T follicular helper cell (primary cell): Measurements from ENCODE around the gene MYO9B.
"Not testable (repeated sequence)": the region's sequence is repeated elsewhere in the genome, so short reads cannot be mapped to it uniquely, and the experiment has no call there.

Experiments
- DNase-seq: peaks from one replicate; pipeline ENCODE4 v3.0.0-alpha.2; 2020; ENCODE audit warnings: low read depth

The MYO9B gene

DNA sequence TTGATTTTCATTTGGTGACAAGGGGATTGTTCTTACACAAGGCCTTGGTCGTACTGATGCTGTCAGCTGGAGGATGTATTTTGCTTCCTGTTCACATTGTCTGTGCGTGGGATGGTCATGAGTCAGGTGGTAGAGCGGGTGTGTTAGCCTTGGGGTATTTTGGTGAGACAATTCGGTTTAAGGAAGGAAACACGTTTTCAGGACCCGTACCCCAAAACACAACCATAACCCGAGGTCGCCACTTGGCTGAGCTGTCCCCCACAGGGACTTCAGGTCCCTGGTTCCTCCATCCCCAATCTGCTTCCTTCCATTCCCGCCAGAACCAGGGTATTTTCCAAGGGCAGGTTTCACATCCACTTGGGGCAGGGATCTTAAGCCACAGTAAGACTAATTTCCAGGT, 15.0 kb downstream of the MYO9B start:
- DNase-seq, result no peak

DNA sequence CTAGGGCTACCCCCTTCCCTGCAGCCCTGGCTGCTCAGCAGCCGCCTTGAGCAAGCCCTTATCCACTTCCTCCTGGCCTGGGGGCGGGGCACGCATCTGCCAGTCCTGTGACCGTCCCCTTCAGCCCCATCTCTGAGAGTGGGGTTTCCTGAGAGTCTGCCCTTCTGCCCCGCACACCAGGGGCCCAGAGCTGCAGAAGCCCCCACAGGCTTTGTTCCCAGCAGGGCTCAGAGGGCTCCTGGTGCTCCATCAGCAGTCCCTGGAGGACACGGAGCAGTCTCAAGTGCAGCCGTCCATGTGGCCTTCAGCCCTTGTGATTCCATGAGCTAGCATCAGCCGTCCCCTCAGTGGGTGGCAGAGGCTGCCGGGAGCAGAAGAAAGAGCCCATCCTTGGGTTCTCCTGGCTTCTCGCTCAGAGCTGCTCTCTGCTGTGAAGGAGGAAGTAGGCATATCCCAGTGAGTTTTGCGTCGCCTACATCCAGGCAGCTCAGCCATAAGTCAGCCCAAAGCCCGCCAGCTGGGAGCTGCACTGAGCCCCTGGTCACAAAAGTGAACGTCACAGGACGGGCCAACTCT, 16.3 kb downstream of the MYO9B start:
- no peak for DNase-seq

DNA sequence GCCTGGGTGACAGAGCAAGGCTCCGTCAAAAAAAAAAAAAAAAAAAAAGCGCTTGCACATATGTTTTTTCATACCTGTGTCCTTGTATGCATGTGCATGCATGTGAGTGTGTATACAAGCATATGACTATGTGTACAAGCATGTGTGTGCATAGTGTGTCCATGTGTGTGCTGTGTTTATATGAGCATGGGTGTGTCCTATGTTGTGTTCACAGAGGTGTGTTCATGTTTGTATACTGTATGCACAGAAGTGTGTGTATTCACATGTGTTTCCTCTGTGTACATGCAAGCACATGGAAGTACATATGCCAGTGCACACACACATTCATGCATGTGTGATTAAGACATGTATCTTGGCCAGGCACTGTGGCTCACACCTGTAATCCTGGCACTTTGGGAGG, 17.1 kb downstream of the MYO9B start:
- no peak for DNase-seq

DNA sequence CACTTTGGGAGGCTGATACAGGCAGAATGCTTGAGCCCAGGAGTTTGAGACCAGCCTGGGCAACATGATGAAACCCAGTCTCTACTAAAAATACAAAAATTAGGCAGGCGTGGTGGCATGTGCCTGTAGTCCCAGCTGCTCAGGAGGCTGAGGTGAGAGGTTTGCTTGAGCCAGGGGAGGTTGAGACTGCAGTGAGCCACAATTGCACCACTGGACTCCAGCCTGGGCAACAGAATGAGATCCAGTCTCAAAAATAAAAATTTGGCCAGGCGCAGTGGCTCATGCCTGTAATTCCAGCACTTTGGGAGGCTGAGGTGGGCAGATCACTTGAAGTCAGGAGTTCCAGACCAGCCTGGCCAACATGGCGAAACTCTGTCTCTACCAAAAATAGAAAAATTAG, 19.1 kb downstream of the MYO9B start:
- DNase-seq, result not testable (repeated sequence)

DNA sequence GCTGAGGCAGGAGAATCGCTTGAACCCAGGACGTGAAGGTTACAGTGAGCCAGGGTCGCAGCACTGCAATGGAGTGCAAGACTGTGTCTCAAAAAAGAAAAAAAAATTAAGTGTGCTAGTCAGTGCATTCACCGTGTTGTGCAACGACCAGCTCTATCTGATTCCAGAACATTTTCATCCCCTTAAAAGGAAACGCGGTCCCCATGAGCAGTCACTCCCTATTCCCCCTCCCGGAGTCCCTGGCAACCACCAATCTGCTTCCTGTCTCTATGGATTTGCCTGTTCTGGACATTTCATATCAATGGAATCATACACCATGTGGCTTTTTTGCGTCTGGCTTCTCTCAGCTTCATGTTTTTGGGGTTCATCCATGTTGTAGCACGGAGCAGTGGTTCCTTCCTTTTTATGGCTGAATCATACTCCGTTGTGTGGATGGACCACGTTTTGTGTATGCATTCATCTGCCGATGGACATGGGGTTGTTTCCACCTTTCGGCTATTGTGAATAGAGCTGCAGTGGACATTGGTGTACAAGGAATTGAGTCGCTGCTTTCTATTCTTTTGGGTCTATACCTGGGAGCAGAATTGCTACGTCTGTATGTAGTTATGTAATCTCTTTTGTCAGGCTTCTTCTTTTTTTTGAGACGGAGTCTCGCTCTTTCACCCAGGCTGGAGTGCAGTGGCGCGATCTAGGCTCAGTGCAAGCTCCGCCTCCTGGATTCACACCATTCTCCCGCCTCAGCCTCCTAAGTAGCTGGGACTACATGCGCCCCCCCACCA, 19.8 kb downstream of the MYO9B start:
- DNase-seq, result no peak

DNA sequence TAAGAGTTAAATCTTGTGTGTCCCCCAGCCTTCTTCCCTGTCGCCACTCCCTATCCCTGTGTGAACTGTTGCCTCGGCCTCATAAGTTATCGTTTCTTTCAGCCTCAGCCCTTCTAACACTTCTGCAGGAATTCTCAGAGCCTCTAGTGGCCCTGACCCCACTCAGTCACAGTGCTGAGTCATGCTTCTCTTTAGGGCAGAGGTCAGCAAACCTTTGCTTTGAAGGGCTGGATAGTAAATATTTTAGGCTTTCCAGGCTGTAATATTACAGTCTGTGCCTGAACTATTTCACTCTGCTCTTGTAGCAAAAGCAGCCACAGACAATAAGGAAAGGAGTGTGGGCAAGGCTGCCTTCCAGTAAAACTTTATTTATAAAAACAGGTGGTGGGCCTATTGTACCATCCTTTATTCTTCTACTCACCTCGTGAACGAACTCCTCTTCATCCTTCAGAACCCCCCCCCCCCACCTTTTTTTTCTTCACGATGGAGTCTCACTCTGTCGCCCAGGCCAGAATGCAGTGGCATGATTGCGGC, 22.1 kb downstream of the MYO9B start:
- no peak for DNase-seq

DNA sequence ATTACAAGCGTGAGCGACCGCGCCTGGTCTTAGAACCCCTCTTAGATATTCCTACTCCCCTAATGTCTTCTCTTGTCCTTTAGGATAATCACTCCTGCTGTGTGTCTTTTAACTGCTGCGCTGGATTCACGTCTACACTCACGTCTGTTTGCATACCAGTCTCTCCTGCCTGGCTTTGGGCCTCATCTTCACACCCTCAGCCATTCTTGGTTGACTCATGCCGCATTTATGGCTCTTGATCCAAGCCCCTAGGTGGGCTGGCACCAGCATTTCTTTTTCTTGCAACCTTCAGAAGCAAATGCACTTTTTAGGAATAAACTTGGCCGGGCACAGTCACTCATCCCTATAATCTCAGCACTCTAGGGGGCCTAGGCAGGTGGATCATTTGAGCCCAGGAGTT, 22.7 kb downstream of the MYO9B start:
- no peak for DNase-seq

DNA sequence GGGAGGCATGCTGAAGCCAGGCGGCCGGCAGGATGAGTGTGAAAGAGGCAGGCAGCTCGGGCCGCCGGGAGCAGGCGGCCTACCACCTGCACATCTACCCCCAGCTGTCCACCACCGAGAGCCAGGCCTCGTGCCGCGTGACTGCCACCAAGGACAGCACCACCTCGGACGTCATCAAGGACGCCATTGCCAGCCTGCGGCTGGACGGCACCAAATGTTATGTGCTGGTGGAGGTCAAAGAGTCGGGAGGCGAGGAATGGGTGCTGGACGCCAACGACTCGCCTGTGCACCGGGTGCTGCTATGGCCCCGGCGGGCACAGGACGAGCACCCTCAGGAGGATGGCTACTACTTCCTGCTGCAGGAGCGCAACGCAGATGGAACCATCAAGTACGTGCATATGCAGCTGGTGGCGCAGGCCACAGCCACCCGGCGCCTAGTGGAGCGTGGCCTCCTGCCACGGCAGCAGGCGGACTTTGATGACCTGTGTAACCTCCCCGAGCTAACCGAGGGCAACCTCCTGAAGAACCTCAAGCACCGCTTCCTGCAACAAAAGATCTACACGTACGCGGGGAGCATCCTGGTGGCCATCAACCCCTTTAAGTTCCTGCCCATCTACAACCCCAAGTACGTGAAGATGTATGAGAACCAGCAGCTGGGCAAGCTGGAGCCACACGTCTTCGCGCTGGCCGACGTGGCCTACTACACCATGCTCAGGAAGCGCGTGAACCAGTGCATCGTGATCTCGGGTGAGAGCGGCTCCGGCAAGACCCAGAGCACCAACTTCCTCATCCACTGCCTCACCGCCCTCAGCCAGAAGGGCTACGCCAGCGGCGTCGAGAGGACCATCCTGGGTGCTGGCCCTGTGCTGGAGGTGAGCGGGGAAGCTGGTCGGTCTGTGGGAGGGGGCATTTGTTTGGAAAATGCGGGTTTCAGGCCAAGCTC, 26.4 kb downstream of the MYO9B start:
- no peak for DNase-seq

DNA sequence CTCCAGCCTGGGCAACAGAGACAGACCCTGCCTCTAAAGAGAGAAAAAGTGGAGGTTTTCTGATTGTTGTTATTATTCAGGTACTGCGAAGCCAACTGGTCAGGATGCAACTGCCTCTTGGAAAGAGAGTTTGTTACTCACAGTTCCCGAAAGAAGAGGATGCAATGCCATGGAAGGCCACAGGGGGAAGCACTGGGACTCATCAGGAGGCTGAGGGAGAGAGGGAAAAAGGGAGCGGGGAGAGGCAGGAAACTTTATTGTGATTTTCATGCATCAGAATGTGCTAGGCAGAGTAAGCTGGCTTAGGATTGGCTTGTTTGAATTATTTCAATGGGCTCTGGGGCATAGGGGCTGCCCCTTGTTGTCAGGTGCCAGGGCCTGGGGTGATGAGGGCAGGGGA, 27.6 kb downstream of the MYO9B start:
- no peak for DNase-seq

DNA sequence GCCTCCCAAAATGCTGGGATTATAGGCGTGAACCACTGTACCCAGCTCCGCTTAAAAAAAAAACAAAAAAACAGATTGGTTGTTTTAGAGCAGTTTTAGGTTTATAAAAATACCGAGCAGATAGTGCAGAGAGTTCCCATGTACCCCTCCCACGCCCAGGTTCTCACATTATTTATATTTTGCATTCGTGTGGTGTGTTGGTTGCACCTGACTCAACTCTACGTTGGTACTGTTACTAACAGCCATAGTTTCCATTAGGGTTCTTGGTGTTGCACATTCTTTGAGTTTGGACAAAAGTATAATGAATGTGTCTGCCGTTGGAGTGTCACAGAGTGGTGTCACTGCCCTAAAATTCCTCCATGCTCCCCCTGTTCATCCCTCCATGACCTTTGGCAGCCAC, 29.1 kb downstream of the MYO9B start:
- DNase-seq, result no peak

DNA sequence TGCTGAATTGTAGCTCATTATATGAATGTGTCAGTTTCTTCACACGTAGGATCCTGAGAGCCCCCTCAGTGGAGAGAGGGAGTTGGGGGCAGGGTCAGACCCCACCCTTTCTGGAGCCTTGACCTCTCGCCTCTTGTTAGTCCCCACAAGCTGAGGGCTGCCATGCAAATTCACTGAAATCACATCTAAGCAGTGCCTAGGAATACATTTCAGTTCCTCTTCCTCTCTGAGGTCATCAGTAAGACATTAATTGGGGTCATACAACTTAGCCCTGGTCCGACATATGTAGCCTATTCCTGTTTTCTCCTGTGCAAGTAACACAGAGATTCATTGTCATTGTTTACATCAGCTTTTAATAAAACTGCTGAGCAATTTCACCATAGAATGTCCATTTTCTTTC, 30.0 kb downstream of the MYO9B start:
- DNase-seq, result no peak

DNA sequence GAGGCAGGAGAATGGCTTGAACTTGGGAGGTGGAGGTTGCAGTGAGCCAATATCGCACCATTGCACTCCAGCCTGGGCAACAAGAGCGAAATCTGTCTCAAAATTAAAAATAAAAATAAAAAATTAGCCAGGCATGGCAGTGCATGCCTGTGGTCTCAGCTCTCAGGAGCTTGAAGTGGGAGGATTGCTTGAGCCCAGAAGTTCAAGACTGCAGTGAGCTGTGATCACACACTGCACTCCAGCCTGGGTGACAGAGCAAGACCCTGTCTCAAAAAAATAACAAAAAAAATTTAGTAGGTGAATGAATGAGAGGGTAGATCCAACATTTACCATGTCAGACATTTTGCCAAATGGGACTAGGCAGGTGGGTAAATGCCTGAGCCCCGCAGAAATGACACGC, 31.4 kb downstream of the MYO9B start:
- not testable (repeated sequence) for DNase-seq

DNA sequence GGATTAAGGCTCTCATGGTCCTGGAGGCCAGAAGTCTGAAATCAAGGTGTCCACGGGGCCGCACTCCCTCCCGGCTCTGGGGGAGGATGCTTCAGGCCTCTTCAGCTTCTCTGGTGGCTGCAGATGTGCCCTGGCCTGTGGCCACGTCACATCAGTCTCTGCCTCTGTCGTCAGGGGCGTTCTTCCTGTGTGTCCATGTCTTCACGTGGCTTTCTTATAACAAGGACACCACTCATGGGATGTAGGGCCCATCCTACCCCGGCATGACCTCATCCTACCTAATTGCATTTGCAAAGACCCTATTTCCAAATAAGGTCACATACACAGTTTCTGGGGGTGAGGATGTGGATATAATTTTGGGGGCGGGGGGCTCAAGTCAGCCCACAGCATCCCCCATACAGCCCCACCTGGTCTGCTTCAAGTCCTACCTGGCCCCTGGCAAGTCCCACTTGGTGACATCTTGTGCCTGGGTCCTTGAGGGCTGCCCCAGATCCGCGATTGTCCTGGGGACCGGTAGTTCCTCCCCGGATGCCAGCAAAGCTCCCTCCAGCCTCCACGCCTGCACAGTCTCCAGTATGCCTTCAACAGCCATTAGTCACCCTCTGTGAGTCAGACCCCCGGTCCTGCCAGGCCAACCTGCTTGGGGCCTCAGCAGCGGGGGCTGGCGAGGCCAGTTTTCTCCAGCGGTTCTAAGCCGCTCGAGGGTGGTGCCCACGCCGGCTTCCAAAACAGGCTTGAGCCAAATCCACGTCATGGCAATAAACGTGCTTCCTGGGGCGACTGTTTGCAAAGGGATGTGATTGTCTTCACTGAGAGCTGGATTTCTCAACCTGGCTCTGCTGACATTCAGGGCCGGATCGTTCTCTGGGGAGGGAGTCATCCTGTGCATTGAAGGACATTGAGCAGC, 32.2 kb downstream of the MYO9B start:
- no peak for DNase-seq

DNA sequence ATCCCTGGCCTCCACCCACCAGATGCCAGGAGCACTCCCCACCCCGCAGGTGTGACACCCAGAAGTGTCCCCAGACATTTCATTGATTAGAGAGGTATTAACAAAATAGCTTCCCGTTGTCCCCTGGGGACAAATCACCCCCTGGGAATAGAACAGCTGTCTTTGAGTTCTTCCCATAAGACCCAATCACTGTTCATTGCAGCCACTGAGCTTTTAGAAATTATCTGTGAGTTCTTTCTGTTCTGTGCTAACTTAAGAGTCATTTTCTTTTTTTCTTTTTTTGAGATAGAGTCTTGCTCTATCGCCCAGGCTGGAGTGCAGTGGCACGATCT, 32.8 kb downstream of the MYO9B start:
- DNase-seq, result no peak

DNA sequence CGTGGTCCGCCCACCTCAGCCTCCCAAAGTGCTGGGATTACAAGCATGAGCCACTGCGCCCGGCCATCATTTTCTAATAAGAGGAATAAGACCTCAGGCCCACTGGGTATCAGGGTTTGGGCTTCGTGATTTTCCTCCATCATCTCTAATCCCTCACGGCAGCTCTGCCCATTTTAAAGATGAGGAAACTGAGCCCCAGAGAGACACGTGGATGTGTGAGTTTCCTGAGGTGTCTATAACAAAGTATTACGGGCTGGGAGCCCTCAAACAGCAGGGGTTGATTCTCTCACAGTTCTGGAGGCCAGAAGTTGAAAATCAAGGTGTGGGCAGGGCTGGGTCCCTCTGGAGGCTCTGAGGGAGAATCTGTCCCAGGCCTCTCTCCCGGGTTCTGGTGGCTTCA, 33.7 kb downstream of the MYO9B start:
- no peak for DNase-seq

DNA sequence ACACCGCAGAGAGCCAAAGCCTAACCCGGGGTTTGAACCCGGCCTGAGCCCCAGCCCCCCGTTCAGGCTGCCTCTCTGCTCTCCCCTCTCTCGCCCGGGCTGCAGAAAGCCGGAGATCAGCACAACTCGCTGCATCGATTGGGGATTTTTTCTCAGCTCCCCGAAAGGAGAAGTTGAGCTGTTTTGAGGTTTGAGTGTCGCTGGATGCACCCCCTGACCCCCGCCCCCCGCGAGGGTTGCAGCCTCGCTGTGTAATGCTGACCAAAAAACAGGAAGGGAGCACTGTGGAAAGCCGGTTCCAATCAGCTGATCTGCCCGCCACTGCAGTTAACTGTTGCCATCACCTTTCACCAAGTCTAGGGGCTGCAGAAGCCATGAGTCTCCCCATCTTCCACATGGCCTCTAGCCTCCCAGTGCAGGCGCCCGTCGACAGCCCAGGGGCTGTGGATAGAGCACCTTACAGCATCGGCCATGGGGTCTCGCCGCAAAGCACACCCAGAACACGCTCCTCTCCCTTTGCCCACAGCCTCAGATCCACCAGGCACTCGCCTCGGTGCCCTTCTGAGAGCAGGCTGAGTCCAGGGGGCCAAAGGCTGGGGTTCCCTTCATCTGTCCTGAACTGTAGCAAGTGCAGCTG, 34.5 kb downstream of the MYO9B start:
- no peak for DNase-seq

DNA sequence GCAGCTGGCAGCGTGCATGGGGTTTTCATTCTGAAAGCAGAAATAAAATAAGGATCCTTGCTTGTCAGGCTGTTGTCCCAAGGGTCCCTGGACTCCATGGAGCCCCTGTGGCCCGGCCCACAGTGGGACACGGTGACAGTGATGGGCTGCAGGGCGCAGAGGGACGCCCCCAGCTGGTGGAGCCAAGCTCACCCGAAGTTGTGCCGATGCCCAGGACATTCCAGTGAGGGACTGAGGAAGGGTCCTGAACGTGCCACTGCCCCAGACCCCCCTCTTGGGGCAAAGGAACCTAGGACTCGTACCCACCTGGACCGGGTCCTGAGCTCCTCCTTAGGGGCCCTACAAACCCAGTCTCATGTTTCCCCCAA, 35.0 kb downstream of the MYO9B start:
- no peak for DNase-seq

DNA sequence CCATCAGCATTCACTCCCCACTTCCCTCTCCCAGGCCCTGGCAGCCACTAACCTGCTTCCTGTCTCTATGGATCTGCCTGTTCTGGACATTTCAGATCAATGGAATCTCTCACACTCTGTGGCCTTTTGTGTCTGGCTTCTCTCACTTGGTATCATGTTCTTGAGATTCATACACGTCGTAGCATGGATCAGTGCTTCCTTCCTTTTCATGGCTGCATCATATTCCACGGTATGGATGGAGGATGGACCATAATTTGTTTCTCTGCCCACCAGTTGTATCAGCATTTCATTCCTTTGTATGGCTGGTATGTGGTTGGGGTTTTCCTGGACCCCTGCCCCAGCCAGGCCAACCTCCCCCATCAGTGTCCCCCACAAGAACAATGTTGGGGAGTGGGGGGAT, 36.2 kb downstream of the MYO9B start:
- DNase-seq, result no peak

DNA sequence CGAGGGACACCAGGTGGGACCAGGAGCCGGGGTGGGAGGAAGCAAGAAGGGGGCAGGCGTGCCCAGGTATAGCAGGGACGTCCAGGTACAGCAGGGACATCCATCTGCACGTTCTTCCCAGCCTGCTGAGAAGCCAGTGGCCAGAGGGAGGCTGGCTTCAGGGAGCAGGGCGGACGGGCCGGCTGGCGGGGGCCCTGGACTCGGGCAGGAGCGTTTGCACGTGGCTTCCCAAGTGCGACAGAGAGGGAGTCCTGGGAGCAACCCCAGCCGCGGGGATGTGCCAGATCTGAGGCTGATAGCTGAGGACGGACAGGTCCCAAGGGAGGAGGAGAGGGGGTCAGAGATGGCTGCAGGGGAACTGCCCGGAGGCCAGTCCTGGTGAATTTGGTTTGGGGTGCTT, 36.7 kb downstream of the MYO9B start:
- DNase-seq, result no peak

DNA sequence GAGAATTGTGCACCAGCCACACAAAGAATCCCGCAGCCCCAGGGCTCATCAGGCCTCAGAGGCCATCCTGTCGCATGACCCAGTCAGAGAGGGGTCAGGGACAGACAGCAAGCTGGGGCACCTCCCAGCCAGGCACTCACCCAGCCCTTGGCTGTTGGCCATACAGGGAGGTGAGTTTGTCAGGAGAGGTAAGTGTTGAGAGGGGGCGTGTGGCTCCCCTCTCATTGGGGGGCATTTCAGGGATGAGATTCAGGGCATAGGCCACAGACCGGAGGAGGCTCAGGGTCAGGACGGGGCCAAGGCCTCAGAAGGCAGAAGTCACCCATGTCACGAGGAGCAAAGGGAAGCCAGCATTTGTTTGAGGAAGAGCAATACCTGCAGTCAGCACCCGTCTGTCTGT, 37.1 kb downstream of the MYO9B start:
- no peak for DNase-seq

DNA sequence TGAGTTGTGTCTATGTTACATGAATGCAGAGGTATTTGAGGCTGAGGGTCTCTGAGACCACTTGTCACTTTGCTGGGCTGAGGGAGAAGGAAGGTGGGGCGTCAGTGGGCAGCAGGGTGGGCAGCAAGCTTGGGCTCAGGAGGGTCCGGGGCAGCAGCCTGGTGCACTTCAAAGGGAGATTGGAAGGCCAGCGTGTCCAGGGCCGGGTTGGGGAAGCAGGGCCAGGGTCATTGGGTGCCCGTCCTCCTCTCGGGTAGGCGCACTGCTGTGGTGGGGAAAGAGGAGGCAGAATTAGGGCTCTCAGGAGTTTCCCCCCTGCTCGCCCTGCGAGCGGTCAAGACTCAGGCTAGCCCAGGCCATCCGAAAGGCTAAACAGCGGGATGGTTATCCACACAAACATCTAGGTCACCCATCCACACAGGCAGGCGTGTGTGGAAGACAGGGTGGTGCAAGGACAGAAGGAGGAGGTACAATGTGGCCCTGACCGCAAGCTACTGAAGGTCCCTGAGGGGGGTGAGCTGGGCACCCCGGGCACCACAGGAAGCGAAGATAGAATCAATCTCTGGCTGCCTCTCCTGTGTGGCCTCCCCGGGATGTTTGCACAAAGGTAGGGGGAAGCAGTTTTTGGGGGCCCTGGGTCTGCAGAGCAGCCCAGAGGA, 37.7 kb downstream of the MYO9B start:
- DNase-seq, result no peak
